Measurements from ENCODE around the gene CCDC92.

Gene CCDC92, protein sequence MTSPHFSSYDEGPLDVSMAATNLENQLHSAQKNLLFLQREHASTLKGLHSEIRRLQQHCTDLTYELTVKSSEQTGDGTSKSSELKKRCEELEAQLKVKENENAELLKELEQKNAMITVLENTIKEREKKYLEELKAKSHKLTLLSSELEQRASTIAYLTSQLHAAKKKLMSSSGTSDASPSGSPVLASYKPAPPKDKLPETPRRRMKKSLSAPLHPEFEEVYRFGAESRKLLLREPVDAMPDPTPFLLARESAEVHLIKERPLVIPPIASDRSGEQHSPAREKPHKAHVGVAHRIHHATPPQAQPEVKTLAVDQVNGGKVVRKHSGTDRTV

DNA sequence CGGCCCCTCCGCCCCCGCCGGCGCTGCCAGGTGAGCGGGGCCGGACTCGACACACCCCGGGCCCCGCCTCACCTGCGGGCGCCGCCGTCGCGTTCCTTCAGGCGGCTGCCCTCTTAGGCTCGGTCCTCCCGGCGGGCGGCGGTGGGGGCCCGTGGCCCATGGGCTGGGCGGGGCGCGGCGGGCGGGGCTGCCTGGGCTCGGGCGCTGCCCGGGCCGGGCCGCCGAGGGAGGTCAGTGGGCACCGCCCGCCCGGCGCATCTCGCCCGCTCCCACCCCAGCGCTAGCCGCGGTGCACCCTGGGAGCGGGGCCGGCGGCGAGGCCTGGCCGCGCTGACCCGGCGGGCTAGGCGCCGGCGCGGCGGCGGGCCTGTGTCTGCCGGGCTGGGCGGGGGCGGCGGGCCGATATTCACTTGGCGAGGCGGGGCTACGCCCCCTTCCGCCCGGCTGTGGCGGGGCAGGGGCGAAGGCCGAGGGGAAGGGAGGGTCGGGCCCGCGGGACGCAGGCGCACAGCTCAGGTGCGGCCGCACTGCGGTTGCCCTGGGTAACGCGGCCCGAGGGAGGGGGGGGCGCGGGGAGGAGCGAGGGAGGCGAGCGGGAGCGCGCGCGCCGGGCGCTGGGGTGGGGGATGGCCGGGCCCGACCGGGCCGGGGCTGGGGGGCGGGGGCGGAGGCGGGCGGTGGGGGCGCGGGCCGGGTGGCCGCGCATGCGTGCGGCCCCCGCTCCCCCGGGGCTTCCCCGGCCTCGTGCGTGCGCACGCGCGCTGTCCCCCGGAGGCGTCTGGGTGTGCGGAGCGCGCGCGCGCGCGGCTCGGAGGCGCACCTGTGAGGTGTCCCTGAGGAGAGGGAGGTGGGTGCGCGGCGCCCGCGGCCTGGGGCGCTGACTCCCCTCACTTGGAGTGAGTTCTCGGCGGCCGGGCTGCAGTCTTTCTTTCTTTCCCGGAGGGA is at the start of gene CCDC92, which contains the start of gene ZNF664:
Gene CCDC92 (minus strand): TSS at position 375 of the 945 bp plus-strand sequence. CDS start 28,526 bp downstream, outside the sequence.
Gene ZNF664 (plus strand): TSS at position 759 of the 945 bp plus-strand sequence. CDS start 38,930 bp downstream, outside the sequence.
- no peaks in the 10 kb centered on the region for H3K27me3 Mint-ChIP-seq (ENCODE audit: low read depth)

DNA sequence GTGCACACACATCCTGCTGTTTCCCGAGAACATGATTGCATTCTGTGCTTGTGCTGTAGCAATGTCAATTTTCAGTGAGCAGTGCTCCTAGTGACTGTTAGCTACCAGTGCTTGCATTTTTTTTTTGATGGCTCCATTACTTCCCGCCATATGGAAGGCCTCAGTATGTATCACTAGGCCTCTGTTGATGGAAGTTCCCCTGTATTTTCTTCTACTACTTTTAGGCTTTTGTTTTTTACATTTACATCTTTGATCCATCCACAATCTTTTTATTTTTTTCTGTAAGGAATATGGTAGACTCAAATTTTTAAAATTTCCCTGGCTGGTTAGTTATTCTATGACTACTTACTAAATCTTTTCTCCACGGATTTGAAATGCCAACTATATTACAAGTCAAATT is 49.5 kb upstream of the CCDC92 start:
- no peaks in the 10 kb centered on the region for H3K9me3 Mint-ChIP-seq

More for the DNA sequence above, at the start of gene CCDC92, which contains the start of gene ZNF664:
- Mint-ChIP-seq H3K4me3 (peak within 1 kb of the TSS; percentile 97 to 99 (median 99)), H3K27ac (peak within 1 kb of the TSS; percentile 94 to 99 (median 95)), H3K9me3 (no peaks in the 10 kb centered on the region), H3K36me3 (ENCODE audit: low read depth) (peaks cover 28% of the 10 kb centered on the region), H3K4me1 (peaks cover 49% of the 10 kb centered on the region)
- TF ChIP-seq, protein P1, sequence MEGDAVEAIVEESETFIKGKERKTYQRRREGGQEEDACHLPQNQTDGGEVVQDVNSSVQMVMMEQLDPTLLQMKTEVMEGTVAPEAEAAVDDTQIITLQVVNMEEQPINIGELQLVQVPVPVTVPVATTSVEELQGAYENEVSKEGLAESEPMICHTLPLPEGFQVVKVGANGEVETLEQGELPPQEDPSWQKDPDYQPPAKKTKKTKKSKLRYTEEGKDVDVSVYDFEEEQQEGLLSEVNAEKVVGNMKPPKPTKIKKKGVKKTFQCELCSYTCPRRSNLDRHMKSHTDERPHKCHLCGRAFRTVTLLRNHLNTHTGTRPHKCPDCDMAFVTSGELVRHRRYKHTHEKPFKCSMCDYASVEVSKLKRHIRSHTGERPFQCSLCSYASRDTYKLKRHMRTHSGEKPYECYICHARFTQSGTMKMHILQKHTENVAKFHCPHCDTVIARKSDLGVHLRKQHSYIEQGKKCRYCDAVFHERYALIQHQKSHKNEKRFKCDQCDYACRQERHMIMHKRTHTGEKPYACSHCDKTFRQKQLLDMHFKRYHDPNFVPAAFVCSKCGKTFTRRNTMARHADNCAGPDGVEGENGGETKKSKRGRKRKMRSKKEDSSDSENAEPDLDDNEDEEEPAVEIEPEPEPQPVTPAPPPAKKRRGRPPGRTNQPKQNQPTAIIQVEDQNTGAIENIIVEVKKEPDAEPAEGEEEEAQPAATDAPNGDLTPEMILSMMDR (IDR thresholded peaks at IDR 0.05; ENCODE audit: unreplicated experiment in 3 of 3), result peak in 1 of 3 experiments; percentile 13

DNA sequence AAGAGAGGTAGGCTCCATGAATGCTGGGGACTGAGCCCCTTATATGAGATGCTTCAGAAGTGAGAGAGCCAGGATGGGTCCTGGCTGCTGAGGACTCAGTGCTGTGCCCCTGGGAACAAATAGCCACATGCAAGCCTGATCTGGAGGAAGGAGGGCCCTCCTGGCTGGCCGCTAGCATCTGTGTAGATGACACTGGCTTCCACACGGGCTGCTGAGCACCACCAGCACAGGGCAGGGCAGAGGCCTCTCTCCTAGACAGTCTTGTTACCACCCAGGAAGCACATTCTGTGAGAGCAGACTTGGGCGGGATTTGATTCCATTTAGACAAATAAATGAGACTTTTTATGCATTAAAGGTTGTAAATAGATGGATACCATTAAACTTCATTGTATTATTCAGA is 48.4 kb upstream of the CCDC92 start:
- Mint-ChIP-seq H3K36me3 (ENCODE audit: low read depth) (peaks cover 4% of the 10 kb centered on the region), H3K9me3 (no peaks in the 10 kb centered on the region), H3K4me1 (peaks cover 41% of the 10 kb centered on the region), H3K4me3 (no peak overlapping the region), H3K27ac (peak overlapping the region; percentile 59 to 89 (median 66)), H3K27me3 (ENCODE audit: low read depth) (no peaks in the 10 kb centered on the region)
- TF ChIP-seq, protein P1 (IDR thresholded peaks at IDR 0.05; ENCODE audit: unreplicated experiment in 3 of 3), result no peak

More for the DNA sequence above, 49.5 kb upstream of the CCDC92 start:
- H3K4me1 Mint-ChIP-seq, result peaks cover 40% of the 10 kb centered on the region
- no peaks in the 10 kb centered on the region for H3K27me3 Mint-ChIP-seq (ENCODE audit: low read depth)
- H3K4me3 Mint-ChIP-seq, result no peak overlapping the region
- no peaks in the 10 kb centered on the region for H3K36me3 Mint-ChIP-seq (ENCODE audit: low read depth)
- TF ChIP-seq, protein P1 (IDR thresholded peaks at IDR 0.05; ENCODE audit: unreplicated experiment in 3 of 3), result no peak
- H3K27ac Mint-ChIP-seq, result no peak overlapping the region

DNA sequence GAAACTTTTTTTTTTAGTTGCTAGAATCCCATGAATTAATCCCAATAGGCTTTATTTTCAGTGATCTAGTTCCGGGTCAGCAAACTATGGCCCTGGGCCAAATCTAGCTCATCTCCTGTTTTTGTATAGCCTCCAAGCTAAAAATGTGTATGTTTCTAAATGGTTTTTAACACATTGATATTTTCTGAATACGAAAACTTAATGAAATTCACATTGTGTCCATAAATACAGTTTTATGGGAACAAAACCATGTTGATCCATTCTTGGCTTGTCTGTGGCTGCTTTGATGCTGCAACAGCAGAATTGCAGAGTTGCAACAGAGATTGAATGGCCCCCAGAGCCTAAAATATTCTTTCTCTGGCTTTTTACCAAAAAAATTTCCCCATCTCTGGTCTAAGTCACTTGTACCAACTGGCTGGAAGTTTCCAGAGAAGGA is 47.9 kb upstream of the CCDC92 start:
- peak overlapping the region; percentile 59 to 89 (median 66) for H3K27ac Mint-ChIP-seq
- H3K36me3 Mint-ChIP-seq (ENCODE audit: low read depth), result peaks cover 4% of the 10 kb centered on the region
- no peaks in the 10 kb centered on the region for H3K9me3 Mint-ChIP-seq
- H3K4me3 Mint-ChIP-seq, result no peak overlapping the region
- TF ChIP-seq, protein P1 (IDR thresholded peaks at IDR 0.05; ENCODE audit: unreplicated experiment in 3 of 3), result no peak
- peaks cover 41% of the 10 kb centered on the region for H3K4me1 Mint-ChIP-seq
- no peaks in the 10 kb centered on the region for H3K27me3 Mint-ChIP-seq (ENCODE audit: low read depth)

DNA sequence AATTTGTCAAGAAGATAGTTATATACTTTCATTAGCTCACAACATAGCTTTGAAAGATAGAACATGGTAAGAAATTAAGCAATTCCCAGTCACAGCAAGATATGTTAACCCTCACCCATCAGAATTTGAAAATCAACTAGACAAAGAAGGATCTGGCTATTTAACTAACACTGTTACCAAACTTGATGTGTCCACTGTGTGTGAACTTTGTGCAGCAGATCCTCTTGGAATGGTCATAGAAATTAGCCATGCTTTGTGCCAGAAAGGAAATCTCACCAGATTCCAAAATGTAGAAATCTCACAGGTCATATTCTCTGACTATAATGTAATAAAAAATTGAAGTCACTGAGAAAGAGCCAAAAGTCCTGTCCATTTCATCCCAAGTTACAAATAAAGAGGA is 46.5 kb upstream of the CCDC92 start:
- no peaks in the 10 kb centered on the region for H3K9me3 Mint-ChIP-seq
- TF ChIP-seq, protein P1 (IDR thresholded peaks at IDR 0.05; ENCODE audit: unreplicated experiment in 3 of 3), result no peak
- H3K36me3 Mint-ChIP-seq (ENCODE audit: low read depth), result peaks cover 12% of the 10 kb centered on the region

More for the DNA sequence above, 46.5 kb upstream of the CCDC92 start:
- H3K27ac Mint-ChIP-seq, result peak overlapping the region in 2 of 3 experiments; percentile 31 to 59
- H3K4me1 Mint-ChIP-seq, result peaks cover 41% of the 10 kb centered on the region
- no peak overlapping the region for H3K4me3 Mint-ChIP-seq
- no peaks in the 10 kb centered on the region for H3K27me3 Mint-ChIP-seq (ENCODE audit: low read depth)
